ENCODE data around the gene ZBTB20.

ZBTB20 gene

DNA sequence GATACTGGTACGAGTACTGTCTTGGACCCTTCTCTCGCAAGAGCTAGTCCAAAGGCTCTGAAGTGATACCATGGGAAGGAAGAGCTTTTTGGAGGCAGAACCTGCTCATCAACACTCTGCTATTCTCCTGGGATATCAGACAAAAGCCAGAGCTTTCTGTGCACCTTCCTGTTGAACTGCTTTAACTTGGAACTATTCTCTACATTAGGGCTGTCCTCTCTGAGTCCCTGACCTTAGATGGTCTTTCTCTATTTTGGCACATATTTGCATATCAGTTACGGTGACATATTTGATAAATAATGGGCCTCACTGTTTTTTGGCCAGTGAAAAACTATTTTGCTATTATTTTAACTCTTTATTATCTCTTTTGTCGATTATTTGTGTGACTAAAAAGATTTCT lies 706.4 kb downstream of the ZBTB20 start:
- H3K4me1 Mint-ChIP-seq = peaks cover 85% of the 10 kb centered on the region
- peaks cover 5% of the 10 kb centered on the region for H3K36me3 Mint-ChIP-seq
- H3K27me3 Mint-ChIP-seq = no peaks in the 10 kb centered on the region
- H3K27ac Mint-ChIP-seq = peak overlapping the region; percentile 35
- no peak overlapping the region for H3K4me3 Mint-ChIP-seq
- H3K9me3 Mint-ChIP-seq = no peaks in the 10 kb centered on the region
- no peak for ATAC-seq

DNA sequence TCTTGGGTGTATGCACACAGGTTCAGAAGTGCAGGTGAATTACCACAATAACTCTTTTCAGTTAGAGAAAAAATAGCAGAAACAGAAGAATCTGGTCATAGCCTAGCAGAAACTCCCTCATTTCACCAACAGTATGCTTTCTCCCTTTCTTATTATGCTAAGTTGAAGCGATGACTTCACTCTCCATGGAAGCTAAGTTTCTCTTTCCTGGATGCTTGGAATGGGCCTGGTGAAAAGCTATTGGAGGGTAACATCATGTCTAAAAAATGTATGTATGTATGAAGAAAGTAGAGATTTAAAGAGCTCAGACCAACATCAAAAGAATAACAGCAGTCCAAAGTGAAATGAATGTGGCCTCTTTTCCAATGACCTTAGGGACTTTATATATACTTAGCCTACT lies 707.8 kb downstream of the ZBTB20 start:
- Mint-ChIP-seq H3K27me3 (no peaks in the 10 kb centered on the region), H3K4me1 (peaks cover 84% of the 10 kb centered on the region), H3K27ac (peak overlapping the region; percentile 76), H3K4me3 (no peak overlapping the region), H3K36me3 (peaks cover 11% of the 10 kb centered on the region), H3K9me3 (no peaks in the 10 kb centered on the region)
- no peak for ATAC-seq

DNA sequence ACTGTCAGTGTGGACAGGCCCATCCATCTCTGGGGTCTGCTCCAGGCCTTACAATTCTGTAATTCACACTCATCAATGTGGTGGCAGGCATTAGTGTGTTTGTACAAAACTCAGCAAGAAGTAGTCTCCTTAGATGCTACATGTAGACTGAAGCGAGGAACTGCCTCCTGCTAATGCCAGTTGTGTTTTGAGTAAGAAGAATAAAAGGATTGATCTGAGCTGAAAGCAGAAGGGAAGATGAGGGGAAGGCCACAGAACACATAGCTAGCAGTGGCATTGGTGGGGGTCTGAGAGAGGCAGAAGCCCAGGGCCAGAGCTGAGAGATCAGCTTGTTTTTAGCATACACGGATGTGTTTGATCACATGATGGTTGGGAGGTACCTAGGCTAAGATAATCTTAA lies 709.2 kb downstream of the ZBTB20 start:
- Mint-ChIP-seq H3K4me1 (peaks cover 81% of the 10 kb centered on the region), H3K27ac (peak overlapping the region; percentile 76), H3K36me3 (peaks cover 21% of the 10 kb centered on the region), H3K4me3 (peak overlapping the region; percentile 2), H3K27me3 (no peaks in the 10 kb centered on the region), H3K9me3 (no peaks in the 10 kb centered on the region)
- peak; percentile 74 for ATAC-seq

DNA sequence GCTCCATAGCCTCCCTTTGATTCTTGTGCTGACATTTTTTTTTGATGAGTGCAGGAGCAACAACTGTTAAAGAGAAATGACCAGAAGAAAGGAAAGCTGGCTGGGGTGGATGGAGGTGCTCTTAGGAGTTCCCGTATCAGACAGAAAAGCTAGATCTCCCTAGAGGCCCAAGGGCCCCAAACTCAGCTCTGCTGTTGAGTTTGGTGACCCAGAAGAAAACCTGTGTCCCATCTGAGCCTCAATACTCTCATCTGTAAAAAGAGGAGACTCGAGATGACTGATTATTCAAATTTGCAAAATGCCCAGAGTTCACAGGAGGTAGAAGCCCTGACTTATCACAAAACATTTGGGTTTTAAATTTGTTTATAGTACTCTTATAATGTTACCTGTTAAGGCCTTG lies 710.9 kb downstream of the ZBTB20 start:
- Mint-ChIP-seq H3K9me3 (no peaks in the 10 kb centered on the region), H3K36me3 (peaks cover 17% of the 10 kb centered on the region), H3K27ac (peak overlapping the region; percentile 76), H3K4me3 (no peak overlapping the region), H3K4me1 (peaks cover 77% of the 10 kb centered on the region), H3K27me3 (no peaks in the 10 kb centered on the region)
- peak; percentile 47 for ATAC-seq

DNA sequence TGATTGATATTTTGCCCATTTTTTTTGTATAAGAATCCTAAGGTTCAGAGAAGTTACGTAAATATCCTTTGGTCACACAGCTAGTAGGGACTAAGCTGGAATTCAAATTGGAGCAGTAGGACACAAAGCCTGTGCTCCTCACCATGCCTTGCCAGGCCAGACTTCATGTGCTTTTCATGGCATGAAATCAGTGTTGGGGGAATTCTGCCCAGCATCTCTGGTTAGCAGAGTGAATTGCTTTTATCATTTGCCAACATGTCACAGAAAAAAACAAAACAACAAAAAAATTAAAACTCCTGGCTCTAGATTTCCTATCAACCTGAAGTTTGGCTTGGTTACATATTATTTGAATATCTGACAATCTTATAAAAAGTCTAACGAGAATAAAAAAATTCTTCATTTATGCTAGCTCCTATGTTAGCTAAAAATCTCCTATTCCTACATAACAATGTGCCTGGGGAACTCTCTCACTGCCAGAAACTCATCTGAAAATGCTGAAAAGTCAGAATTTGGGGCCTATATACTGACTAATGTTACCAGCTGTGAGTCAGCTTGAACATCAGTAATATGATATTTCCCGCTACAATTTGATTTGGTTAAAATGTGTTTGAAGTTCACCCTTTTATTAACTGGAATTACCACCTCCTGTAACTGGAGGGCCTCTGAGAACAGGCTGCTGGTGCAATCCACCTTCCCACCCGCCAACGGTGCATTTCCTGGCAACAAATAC lies 711.5 kb downstream of the ZBTB20 start:
- H3K27ac Mint-ChIP-seq = peak overlapping the region; percentile 76
- no peaks in the 10 kb centered on the region for H3K27me3 Mint-ChIP-seq
- H3K36me3 Mint-ChIP-seq = peaks cover 22% of the 10 kb centered on the region
- no peak overlapping the region for H3K4me3 Mint-ChIP-seq
- no peak for ATAC-seq
- H3K9me3 Mint-ChIP-seq = no peaks in the 10 kb centered on the region
- H3K4me1 Mint-ChIP-seq = peaks cover 81% of the 10 kb centered on the region

DNA sequence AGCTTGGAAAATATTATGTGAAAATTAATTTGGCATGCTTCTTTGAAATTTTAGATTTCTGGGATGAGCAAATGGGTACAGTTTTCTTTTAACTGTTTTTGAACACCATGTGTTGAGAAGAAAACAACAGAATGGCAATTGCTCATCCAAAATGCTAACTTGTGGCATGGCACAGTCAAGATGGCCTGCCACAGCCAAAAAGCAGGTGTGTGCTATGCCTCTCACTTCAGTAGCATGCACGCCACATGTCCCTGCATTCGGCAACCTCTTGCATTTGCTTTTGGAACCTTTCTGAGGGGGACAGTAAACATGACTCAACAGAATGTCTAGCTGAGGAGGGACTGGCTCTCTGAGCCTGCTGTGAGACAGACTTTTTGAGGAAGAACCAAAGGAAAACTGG lies 714.8 kb downstream of the ZBTB20 start:
- Mint-ChIP-seq H3K4me3 (no peak overlapping the region), H3K27ac (peak overlapping the region; percentile 13), H3K27me3 (no peaks in the 10 kb centered on the region), H3K9me3 (no peaks in the 10 kb centered on the region), H3K36me3 (peaks cover 22% of the 10 kb centered on the region), H3K4me1 (peaks cover 80% of the 10 kb centered on the region)
- no peak for ATAC-seq

DNA sequence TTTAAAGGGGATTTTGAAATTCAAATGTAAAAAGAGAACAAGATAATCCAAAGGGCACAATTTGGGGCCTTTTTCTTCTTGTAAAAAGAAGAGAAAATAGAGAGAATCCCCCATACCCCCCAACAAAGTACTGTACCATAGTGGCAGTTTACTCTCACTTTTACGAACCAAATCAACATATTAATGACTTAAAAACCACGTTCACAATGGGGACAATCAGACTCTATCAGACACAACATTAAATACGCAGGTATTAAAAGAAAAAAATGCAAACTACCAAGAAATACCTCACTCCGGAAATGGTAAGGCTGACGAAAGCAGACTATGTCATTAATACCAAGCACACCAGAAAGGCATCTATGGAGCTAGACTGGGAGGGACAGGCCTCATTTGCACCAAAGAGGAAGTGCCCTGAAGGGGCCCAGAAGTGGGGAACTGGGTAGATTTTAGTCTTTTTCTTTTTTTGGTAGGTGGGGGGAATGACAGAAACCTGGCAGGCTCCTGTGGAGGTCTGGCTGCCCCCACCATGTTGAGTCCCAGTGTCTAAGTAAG lies 719.0 kb downstream of the ZBTB20 start:
- Mint-ChIP-seq H3K27me3 (no peaks in the 10 kb centered on the region), H3K4me1 (peaks cover 74% of the 10 kb centered on the region), H3K27ac (peak overlapping the region; percentile 100), H3K36me3 (peaks cover 21% of the 10 kb centered on the region), H3K9me3 (no peaks in the 10 kb centered on the region), H3K4me3 (peak overlapping the region; percentile 73)
- ATAC-seq = peak; percentile 98

DNA sequence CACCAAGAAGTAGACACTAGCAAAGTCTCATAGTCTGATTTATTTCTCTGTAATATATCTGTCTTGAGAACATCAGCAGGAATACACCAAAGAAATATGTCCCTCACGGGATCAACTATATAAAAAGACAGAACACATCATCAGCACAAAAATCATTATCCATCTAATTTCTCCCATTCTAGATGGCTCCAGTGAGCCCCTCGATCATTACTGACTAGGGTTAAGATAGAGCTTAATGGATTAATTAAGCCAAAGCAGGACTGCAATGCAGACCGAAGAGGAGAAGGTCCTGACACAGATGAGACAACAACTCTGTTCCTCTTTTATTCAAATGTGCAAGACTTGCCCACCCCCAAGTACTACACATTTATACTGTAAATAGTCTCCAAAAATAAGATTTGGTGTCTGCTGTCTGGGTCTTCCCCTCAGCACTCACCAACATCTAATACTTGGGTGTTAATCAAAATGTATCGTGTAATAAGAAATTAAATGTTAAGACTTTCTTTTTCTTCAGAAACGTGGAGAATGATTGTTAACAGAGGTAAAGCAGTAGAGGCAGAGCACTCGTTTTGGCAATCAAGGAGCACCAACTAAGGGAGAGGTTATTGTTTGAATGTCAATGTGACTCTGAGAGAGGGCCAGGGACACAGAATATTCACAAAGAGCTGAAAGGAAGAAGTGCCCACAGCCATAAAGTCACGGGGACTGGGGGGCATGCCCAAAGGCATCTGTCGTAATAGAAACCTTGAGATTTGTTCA lies 719.6 kb downstream of the ZBTB20 start:
- ATAC-seq = peak; percentile 81
- Mint-ChIP-seq H3K36me3 (peaks cover 21% of the 10 kb centered on the region), H3K9me3 (no peaks in the 10 kb centered on the region)

DNA sequence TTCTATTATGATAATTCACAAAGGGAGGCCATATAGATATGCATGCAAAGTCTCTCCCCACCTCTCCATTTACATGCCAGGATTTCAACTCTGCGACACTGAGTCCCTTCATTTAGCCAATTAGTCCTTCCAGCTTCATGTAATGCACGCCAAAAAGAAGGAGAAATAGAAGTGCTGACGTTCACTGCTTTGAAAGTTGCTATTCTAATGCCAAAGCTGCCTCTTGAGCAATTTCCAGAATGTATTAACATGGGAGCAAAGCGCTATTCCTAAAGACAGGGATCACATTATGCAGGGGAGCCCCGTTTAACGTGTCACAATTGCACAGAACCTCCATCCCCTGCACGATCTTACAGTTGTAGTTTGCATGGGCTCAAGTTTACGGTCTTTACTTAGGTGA lies 722.8 kb downstream of the ZBTB20 start:
- Mint-ChIP-seq H3K4me3 (no peak overlapping the region), H3K4me1 (peaks cover 77% of the 10 kb centered on the region), H3K27me3 (no peaks in the 10 kb centered on the region), H3K27ac (no peak overlapping the region), H3K36me3 (peaks cover 16% of the 10 kb centered on the region), H3K9me3 (no peaks in the 10 kb centered on the region)
- no peak for ATAC-seq

More for the DNA sequence above, 719.6 kb downstream of the ZBTB20 start:
- peaks cover 78% of the 10 kb centered on the region for H3K4me1 Mint-ChIP-seq
- H3K4me3 Mint-ChIP-seq = peak overlapping the region; percentile 73
- H3K27me3 Mint-ChIP-seq = no peaks in the 10 kb centered on the region
- peak overlapping the region; percentile 100 for H3K27ac Mint-ChIP-seq

DNA sequence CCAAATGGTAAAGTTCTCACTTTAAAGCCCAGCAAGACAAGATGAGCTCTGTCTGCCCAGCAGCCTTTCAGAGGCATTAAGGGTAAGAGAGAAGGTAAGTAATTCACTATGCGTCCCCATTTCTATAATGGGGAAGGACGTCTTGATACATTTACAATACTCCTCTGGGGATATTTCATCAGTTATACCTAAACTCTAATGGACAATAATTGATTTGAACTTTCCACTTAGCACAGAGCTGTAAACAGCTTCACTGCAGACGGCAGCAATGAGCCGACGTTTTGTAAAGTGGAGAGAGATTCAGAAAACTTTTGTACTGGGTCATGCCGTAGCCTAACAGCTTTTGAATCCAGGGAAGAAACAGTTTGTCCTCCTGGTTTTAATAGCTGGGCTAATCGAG lies 725.9 kb downstream of the ZBTB20 start:
- ATAC-seq = no peak
- Mint-ChIP-seq H3K27ac (peak overlapping the region; percentile 53), H3K4me1 (peaks cover 78% of the 10 kb centered on the region), H3K4me3 (no peak overlapping the region), H3K36me3 (peaks cover 11% of the 10 kb centered on the region), H3K9me3 (no peaks in the 10 kb centered on the region), H3K27me3 (no peaks in the 10 kb centered on the region)

DNA sequence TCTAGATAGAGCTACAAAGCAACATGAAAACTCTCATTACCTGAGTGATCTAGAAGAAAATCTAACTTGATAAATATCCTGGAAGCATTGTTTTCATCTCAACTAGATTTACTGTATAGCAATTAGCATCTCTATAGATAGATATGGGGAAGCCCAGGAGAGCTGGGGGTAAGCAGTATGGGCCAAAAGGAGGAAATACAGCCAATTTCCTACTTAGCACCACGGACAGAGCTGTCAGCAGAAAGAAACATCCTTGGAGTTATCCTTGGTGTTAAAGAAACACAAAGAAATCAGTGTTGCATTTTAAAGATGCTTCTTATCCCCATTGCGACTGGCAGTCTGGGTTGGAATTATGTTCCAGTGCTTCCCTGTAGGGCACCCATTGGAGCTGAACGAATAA lies 727.0 kb downstream of the ZBTB20 start:
- Mint-ChIP-seq H3K27ac (peak overlapping the region; percentile 87), H3K36me3 (peaks cover 2% of the 10 kb centered on the region), H3K27me3 (no peaks in the 10 kb centered on the region), H3K4me1 (peaks cover 67% of the 10 kb centered on the region), H3K4me3 (no peak overlapping the region), H3K9me3 (no peaks in the 10 kb centered on the region)
- ATAC-seq = no peak

DNA sequence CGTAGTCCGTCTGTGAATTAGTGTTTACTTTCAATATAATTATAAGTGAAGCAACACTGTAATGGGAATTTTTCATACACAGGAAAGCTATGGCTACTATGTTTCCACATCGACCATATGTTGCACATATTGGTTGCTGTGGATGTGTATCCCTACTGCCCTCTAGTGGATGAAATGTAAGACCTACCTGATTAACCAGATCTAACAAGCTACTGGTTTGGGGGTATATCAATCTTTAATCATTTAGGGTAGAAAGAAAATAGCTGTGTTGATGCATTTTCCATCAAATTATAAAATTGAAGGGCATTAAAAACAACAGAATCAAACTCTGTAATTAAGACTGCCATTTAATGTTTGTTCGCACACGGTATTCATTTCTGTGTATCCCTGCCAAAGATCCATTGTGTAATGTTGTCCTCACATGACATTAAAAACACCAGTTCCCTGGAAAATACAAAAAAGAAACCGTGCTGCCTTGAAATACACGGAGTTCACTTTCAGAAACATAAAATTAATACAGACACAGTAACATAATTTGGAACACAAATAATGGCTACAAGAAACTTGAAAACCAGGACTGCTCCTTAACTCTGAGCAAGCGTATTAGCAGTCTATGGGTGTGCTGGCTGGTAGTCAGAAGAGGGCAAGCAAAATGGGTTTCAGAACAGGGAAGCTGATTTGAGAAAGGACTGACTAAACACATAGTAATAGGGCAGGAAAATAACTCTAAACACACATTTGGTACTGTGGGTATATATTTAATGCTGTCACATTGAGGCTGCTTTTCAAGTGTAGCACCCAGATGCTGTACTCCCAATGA lies 728.2 kb downstream of the ZBTB20 start:
- Mint-ChIP-seq H3K36me3 (no peaks in the 10 kb centered on the region), H3K27me3 (no peaks in the 10 kb centered on the region), H3K27ac (peak overlapping the region; percentile 87), H3K4me3 (peak overlapping the region; percentile 54), H3K9me3 (no peaks in the 10 kb centered on the region), H3K4me1 (peaks cover 66% of the 10 kb centered on the region)
- peak; percentile 82 for ATAC-seq

DNA sequence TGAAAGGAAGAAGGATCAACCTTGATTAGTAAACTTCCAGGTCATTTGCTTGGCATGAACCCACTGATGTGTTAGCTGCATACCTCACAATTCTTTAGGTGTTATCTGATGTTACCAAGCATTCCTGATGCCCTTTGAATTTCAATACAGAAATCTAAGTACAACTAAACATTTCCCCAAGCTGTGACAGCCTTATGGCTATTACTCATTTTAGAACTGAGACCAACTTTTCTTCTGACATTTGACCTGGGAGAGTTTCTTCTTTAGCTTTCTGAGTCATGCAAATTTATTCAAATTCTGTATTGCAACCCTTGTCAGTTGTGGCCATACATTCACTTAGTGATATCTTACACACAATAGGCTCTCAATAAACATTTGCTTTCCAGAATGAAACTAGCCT lies 729.0 kb downstream of the ZBTB20 start:
- Mint-ChIP-seq H3K9me3 (no peaks in the 10 kb centered on the region), H3K27me3 (no peaks in the 10 kb centered on the region), H3K4me1 (peaks cover 66% of the 10 kb centered on the region), H3K36me3 (no peaks in the 10 kb centered on the region), H3K27ac (peak overlapping the region; percentile 87), H3K4me3 (peak overlapping the region; percentile 61)
- ATAC-seq = peak; percentile 84

DNA sequence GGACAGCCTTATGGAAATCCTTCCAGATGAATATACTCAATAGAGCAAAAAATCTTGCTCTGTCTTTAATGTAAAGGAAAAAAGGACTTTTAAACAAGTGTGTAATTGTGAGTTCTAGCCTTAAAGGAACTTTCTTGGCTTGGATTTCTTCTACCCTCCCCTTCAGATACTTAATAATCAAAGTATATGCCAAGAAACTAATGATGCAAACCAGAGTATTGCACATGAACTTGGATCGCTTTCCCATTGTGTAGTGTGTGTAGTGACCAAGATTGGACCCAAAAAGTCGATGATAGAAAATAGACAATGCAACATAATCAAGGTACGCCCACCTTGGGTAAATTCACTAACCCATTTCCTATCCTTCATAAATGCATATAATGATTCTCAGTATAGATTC lies 729.4 kb downstream of the ZBTB20 start:
- H3K27ac Mint-ChIP-seq = peak overlapping the region; percentile 87
- H3K4me3 Mint-ChIP-seq = peak overlapping the region; percentile 61
- ATAC-seq = no peak
- peaks cover 66% of the 10 kb centered on the region for H3K4me1 Mint-ChIP-seq
- H3K9me3 Mint-ChIP-seq = no peaks in the 10 kb centered on the region
- H3K36me3 Mint-ChIP-seq = no peaks in the 10 kb centered on the region
- H3K27me3 Mint-ChIP-seq = no peaks in the 10 kb centered on the region

DNA sequence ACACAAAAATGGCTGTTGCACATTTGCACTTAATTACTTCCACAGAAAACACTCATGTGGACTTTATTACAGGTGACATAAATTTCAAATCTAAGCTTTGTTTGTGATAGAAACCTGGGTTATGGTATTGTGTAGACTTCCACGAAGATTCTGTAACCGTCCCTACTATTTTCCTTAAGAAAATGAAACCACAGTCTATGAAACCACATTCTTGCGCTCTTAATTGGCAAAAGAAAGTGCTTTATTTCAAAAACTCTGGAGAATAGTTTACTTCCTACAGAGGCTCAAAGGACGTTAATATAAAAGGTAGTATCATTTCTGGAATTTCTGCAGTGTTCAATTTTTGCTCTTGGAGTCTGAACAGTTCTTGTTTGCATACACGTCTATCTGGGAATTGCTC lies 729.8 kb downstream of the ZBTB20 start:
- Mint-ChIP-seq H3K27me3 (no peaks in the 10 kb centered on the region), H3K4me1 (peaks cover 67% of the 10 kb centered on the region), H3K36me3 (no peaks in the 10 kb centered on the region), H3K27ac (peak overlapping the region; percentile 87), H3K4me3 (no peak overlapping the region), H3K9me3 (no peaks in the 10 kb centered on the region)
- no peak for ATAC-seq
